K562 (cell line): ENCODE results near the gene TFCP2L1.

Experiments used
- ETS2 ChIP-seq: IDR thresholded peaks from 2 replicates; pipeline ENCODE4 v1.6.1; 2016; ENCODE audit warnings: borderline replicate concordance, missing genetic modification characterization, mild to moderate bottlenecking, moderate library complexity, missing compliant biosample characterization; ENCODE audit not compliant: poor library complexity, severe bottlenecking
- POLR2A ChIP-seq: fragments of 450-650 bp; conservative IDR thresholded peaks from 2 replicates; pipeline ENCODE4 v1.6.1; 2016
- POLR2AphosphoS5 ChIP-seq: IDR thresholded peaks from 2 replicates; pipeline ENCODE4 v1.6.1; 2011; ENCODE audit warnings: mild to moderate bottlenecking, low read depth, low read length, moderate library complexity; ENCODE audit not compliant: control insufficient read depth, insufficient read depth
- ZBTB49 ChIP-seq: sonication (generic); formaldehyde crosslinking; IDR thresholded peaks from 2 replicates; pipeline ENCODE4 v1.8.0; 2022; ENCODE audit warnings: missing genetic modification reagents, mild to moderate bottlenecking, borderline replicate concordance
- TF ChIP-seq, protein P1 (sequence below), 3 experiments: IDR thresholded peaks in 2 of 3; conservative IDR thresholded peaks in 1 of 3; 2 replicates each; pipeline ENCODE4 v1.5.1; 2011 to 2012; ENCODE audit warnings: low read length in 3 of 3, mild to moderate bottlenecking in 3 of 3, control low read depth in 2 of 3, improper control_type of control experiment in 1 of 3, inconsistent platforms in 1 of 3, low read depth in 1 of 3, mixed read lengths in 1 of 3, moderate library complexity in 1 of 3; ENCODE audit not compliant: insufficient read depth in 2 of 3

DNA sequence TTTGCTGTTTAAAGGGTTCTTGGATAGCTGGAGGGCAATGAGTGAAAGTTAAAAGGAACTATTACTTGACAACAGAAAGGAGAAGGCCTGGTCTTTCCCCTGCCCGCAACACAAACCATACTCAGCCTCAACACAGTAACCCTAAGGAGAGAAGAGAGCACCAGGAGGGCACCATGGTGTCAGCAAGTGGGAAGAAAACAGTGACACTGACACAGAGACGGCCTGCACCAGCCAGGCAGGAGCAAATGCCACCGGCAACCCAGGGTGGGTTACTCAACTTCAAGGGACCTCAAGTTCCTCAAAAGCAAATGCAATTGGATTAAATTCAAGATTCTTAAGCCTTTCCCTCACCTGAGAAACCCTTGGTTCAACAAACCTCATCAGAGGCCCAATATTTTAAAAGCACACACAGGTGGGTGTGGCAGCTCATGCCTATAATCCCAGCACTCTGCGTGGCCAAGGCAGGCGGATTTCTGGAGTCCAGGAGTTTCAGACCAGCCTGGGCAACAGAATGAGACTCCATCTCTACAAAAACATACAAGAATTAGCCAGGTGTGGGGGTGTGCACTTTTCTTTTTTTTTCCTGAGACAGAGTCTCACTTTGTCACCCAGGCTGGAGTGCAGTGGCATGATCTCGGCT lies 52.3 kb downstream of the TFCP2L1 start:
- TF ChIP-seq ETS2 (no peak), POLR2AphosphoS5 (no peak), POLR2A (no peak), ZBTB49 (CRISPR knock-in tag) (no peak)
- TF ChIP-seq, protein P1, sequence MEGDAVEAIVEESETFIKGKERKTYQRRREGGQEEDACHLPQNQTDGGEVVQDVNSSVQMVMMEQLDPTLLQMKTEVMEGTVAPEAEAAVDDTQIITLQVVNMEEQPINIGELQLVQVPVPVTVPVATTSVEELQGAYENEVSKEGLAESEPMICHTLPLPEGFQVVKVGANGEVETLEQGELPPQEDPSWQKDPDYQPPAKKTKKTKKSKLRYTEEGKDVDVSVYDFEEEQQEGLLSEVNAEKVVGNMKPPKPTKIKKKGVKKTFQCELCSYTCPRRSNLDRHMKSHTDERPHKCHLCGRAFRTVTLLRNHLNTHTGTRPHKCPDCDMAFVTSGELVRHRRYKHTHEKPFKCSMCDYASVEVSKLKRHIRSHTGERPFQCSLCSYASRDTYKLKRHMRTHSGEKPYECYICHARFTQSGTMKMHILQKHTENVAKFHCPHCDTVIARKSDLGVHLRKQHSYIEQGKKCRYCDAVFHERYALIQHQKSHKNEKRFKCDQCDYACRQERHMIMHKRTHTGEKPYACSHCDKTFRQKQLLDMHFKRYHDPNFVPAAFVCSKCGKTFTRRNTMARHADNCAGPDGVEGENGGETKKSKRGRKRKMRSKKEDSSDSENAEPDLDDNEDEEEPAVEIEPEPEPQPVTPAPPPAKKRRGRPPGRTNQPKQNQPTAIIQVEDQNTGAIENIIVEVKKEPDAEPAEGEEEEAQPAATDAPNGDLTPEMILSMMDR (IDR thresholded peaks at IDR 0.05 in 2 of 3, conservative IDR thresholded peaks at IDR 0.05 in 1 of 3; ENCODE audit: insufficient read depth in 2 of 3, low read depth in 1 of 3, low read length in 3 of 3), result no peak
